ENCODE data around the gene C9orf78.
"Not testable (repeated sequence)": the region's sequence is repeated elsewhere in the genome, so short reads cannot be mapped to it uniquely, and the experiment has no call there.

Gene C9orf78

GRCh38 chr9:129809346-129809745 lies 25.7 kb downstream of the C9orf78 start:
- no peak for DNase-seq

DNA sequence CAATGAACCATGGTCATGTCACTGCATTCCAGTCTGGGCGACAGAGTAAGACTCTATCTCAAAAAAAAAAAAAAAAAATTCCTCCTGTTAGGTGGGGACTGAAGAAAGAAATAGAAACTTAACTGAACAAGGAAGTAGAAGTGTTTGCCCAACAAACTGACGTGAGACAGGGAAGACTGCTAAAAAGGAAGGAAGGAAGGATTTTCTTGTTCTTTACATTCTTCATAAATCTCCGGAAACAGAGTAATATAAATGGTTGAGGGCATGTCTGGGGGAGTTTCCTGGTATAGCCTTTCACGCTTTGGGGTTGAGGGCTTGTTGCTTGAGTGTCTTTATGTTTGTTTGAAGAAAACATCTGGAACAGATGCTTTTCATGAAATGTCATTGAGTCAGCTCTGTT lies 29.0 kb downstream of the C9orf78 start:
- DNase-seq = no peak

- DNase-seq = no peak
These were observed 31.4 kb downstream of the C9orf78 start for GRCh38 chr9:129803676-129804060.

DNA sequence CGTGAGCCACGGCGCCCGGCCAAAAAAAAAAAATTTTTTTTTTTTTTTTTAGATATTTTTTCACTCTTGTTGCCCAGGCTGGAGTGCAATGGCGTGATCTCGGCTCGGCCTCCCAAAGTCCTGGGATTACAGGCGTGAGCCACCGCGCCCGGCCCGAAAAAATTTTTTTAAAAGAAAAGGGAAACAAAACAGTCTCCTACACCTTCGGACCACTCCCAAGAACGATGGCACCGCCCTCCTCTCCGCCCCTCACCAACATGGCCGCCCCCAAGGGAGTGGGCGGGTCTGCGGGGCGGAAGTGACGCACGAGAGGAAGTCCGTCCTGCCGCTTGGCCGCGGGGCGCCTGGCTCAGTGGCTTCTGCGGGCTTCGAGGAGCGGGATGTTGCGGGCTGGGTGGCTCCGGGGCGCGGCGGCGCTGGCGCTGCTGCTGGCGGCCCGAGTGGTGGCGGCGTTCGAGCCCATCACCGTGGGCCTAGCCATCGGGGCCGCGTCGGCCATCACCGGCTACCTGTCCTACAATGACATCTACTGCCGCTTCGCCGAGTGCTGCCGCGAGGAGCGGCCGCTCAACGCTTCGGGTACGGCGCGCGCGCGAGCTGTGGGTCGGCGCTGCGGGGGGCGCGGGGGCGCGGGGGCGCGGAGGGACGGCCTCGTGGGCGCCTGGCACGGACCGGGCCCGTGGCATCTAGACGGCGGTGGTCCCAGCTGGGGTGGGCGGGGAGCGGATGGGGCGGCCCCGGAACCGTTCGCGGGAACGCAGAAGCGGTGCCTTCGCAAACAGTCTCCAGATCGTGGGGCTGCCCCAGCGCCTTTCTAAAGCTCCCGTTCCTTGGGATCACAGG lies 32.0 kb downstream of the C9orf78 start, which contains the start of gene TOR1B:
Gene TOR1B, plus strand, starts transcription at position 352 of the 843 bp plus-strand sequence. Its CDS starts 29 bp downstream, at position 381.
- peak; percentile 99 for DNase-seq

- DNase-seq = no peak
These were observed 33.6 kb downstream of the C9orf78 start for GRCh38 chr9:129801504-129801903.

DNA sequence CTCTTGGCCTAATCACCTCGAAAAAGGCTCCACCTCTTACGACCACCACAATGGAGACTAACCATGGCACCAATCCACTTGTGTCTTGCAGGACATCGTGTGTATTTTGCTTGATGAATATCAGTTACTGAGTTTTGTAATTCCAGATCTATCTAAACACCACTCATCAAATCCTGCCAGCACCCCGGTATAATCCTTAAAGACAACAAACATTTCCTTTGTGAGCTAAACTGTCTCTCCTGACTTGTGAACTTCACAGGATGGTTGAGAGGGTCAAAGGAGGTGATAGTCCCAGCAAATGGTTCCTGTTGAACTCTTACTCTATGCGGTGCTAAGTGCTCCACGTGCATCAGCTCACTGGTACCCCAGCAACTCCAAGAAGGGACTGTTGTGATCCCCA lies 36.1 kb downstream of the C9orf78 start:
- DNase-seq = no peak

DNA sequence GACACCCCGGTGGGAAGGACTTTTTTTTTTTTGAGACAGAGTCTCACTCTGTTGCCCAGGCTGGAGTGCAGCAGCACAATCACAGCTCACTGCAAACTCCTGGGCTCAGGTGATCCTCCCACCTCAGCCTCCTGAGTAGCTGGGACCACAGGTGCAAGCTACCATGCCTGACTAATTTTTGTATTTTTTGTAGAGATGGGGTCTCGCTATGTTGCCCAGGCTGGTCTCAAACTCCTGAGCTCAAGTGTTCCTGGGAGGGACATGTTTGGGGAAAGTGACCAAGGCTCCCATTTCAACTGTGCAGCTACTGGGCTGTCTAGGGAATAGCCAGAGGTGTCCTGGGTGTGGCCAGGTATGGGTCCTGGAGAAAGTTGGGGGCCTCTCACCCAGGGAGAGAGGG lies 39.0 kb downstream of the C9orf78 start:
- DNase-seq = not testable (repeated sequence)

DNA sequence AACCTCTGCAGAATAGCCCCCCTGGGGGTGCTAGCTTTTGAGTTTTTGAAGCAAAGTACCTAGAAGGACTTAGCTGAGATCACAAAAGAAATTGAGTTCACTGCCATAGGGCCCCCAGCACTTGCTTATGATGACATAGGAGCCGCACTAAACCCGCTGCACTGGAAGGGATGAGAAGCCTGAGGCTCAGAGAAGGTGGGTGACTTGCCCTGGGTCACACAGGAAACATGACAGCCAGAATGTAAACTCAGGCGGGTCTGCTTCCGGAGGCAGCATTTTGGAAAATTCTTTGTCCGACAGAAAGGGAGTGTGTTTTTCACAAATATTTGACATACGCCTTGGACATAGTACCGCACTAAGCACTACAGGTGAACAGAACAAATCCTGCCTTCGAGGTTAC lies 40.5 kb downstream of the C9orf78 start:
- DNase-seq = no peak

- no peak for DNase-seq
These were observed 48.6 kb downstream of the C9orf78 start for GRCh38 chr9:129786481-129786880.

- no peak for DNase-seq
These were observed 49.2 kb downstream of the C9orf78 start for GRCh38 chr9:129785866-129786265.

GRCh38 chr9:129784970-129785369 lies 50.1 kb downstream of the C9orf78 start:
- not testable (repeated sequence) for DNase-seq

DNA sequence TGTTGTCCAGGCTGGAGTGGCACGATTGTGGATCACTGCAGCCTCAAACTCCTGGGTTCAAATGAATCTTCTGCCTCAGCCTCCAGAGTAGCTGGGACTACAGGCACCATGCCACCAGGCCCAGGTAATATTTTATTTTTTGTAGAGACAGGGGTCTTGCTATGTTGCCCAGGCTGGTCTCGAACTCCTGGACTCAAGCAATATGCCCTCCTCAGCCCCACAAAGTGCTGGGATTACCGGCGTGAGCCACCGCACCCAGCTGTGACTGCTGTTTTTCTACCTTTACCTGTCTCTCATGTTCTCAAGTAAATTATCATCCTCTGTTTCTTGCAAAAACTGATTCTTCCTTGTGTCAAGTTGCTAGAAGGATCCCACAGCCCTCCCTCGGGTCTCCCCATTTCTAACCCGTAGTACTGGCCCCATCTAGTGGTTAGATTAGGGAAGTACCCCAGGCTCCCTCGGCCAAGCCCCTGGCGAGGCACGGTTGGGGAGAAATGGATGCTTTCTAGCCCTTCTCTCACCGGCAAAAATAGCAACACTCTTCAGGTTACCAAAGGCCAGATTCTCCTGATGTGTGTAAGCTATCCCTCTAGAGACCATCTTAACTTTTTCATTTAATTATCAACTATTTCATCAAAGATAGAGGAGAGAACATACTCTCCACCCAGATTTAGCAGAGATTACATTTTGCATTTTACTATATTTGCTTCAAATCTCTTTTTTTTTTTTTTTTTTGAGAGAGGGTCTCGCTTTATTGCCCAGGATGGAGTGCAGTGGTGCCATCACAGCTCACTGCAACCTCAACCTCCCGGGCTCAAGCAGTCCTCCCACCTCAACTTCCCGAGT lies 51.3 kb downstream of the C9orf78 start:
- DNase-seq = peak; percentile 79

DNA sequence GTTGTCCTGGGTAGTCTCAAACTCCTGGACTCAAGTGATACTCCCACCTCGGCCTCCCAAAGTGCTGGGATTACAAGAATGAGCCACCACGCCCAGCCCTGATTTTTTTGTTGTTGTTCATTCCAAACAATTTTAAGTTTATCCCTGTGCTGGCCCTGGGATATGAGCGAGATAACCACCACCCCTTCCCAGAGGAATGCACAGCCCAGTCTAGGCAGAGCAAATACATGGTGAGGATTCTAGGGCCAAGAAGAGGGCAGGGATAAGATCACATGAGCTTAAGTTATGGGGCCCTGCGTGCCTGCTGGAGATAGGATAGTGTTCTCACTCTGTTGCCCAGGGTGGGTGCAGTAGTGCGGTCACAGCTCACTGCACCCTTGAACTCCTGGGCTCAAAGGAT lies 53.1 kb downstream of the C9orf78 start:
- DNase-seq = no peak

DNA sequence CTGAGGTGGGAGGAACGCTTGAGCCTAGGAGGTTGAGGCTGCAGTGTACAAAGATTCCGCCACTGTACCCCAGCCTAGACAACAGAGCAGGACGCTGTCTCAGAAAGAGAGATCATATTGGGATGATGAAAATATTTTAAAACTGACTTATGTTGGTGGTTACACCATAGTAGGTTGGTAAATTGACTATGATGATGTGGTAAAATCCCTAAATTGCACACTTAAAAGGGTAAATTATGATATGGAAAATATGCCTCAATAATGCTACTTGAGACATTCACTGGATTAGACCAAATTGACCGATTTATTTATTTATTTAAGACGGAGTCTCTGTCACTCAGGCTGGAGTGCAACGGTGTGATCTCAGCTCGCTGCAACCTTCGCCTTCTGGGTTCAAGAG lies 53.9 kb downstream of the C9orf78 start:
- no peak for DNase-seq

- DNase-seq = no peak
These were observed 55.4 kb downstream of the C9orf78 start for GRCh38 chr9:129779560-129780190.

- no peak for DNase-seq
These were observed 56.6 kb downstream of the C9orf78 start for GRCh38 chr9:129778469-129778868.

GRCh38 chr9:129777769-129778130 lies 57.3 kb downstream of the C9orf78 start:
- no peak for DNase-seq

All from NCI-H2171 (cell line).